Hepatocyte (in vitro differentiated cells): ENCODE data around the gene GDNF. TPM values are rescaled to one million over a fixed set of nuclear protein-coding genes. Genes with fewer than 3 reads are reported as not detected.

Experiments
- DNase-seq: peaks from one replicate; pipeline ENCODE4 v3.0.0-alpha.2; 2016; ENCODE audit warnings: low spot score
- H2AFZ ChIP-seq: fragments of 200-600 bp; sonication (generic); 2 replicates; pipeline ENCODE4 v1.6.0; 2016; ENCODE audit warnings: antibody characterized with exemption, mild to moderate bottlenecking
- H3K27ac ChIP-seq: fragments of 200-600 bp; sonication (generic); 2 replicates; pipeline ENCODE4 v1.5.1; 2016; ENCODE audit warnings: mild to moderate bottlenecking
- H3K27me3 ChIP-seq: fragments of 200-600 bp; sonication (generic); 2 replicates; pipeline ENCODE4 v1.6.1; 2016
- H3K36me3 ChIP-seq: fragments of 200-600 bp; sonication (generic); replicated peaks from 2 replicates; pipeline ENCODE4 v1.5.1; 2016; ENCODE audit warnings: low read depth; ENCODE audit not compliant: insufficient read depth
- H3K4me1 ChIP-seq: fragments of 200-600 bp; sonication (generic); 2 replicates; pipeline ENCODE4 v1.5.1; 2016; ENCODE audit warnings: mild to moderate bottlenecking, moderate library complexity; ENCODE audit not compliant: insufficient read depth
- H3K4me2 ChIP-seq: fragments of 200-600 bp; sonication (generic); 2 replicates; pipeline ENCODE4 v1.6.0; 2016
- H3K4me3 ChIP-seq: fragments of 200-600 bp; sonication (generic); 2 replicates; pipeline ENCODE4 v1.5.1; 2016; ENCODE audit warnings: mild to moderate bottlenecking
- H3K79me2 ChIP-seq: fragments of 200-600 bp; sonication (generic); 2 replicates; pipeline ENCODE4 v1.6.0; 2017; ENCODE audit warnings: mild to moderate bottlenecking
- H3K9me2 ChIP-seq: fragments of 200-600 bp; sonication (generic); replicated peaks from 2 replicates; pipeline ENCODE4 v1.6.0; 2017; ENCODE audit warnings: mild to moderate bottlenecking; ENCODE audit not compliant: insufficient read depth
- H3K9me3 ChIP-seq: fragments of 200-600 bp; sonication (generic); 2 replicates; pipeline ENCODE4 v1.5.1; 2016; ENCODE audit warnings: low read depth, mild to moderate bottlenecking
- H4K20me1 ChIP-seq: fragments of 200-600 bp; sonication (generic); 2 replicates; pipeline ENCODE4 v1.6.0; 2016; ENCODE audit warnings: mild to moderate bottlenecking; ENCODE audit not compliant: insufficient read depth, poor library complexity, severe bottlenecking
- EZH2 ChIP-seq: fragments of 200-600 bp; sonication (generic); IDR thresholded peaks from 2 replicates; pipeline ENCODE4 v1.6.1; 2016; ENCODE audit warnings: antibody characterized with exemption, mild to moderate bottlenecking, borderline replicate concordance
- EZH2phosphoT487 ChIP-seq: fragments of 200-600 bp; sonication (generic); IDR thresholded peaks from one replicate; pipeline ENCODE4 v1.6.1; 2018; ENCODE audit warnings: antibody characterized with exemption, mild to moderate bottlenecking, low read depth, moderate library complexity; ENCODE audit not compliant: unreplicated experiment, severe bottlenecking
- WGBS: methylation state at CpG from one replicate; pipeline ENCODE4 v1.1.6; 2016; ENCODE audit warnings: low lambda C conversion rate; ENCODE audit errors: missing lambda C conversion rate; 5-methylcytosine and 5-hydroxymethylcytosine counted together
- polyA plus RNA-seq: library from polyadenylated mRNA; unstranded; fragments of >200 nt; fragmentation: Nextera tagmentation; extraction: Ambion mirVana; gene quantifications from 2 replicates; pipeline ENCODE4 v1.2.1, GENCODE V29; 2016
- total RNA-seq: library from RNA; depleted of rRNA; stranded (reverse); fragments of >200 nt; gene quantifications from 2 replicates; pipeline ENCODE4 v1.2.3, GENCODE V29; 2014
- TF ChIP-seq, protein P1 (sequence below): fragments of 200-600 bp; sonication (generic); IDR thresholded peaks from 2 replicates; pipeline ENCODE4 v1.5.1; 2016; ENCODE audit warnings: antibody characterized with exemption, mild to moderate bottlenecking; ENCODE audit not compliant: poor library complexity

The GDNF gene
- total and polyA plus RNA-seq, 2 experiments from 2014 or later = 0.19 to 1.1 TPM

DNA sequence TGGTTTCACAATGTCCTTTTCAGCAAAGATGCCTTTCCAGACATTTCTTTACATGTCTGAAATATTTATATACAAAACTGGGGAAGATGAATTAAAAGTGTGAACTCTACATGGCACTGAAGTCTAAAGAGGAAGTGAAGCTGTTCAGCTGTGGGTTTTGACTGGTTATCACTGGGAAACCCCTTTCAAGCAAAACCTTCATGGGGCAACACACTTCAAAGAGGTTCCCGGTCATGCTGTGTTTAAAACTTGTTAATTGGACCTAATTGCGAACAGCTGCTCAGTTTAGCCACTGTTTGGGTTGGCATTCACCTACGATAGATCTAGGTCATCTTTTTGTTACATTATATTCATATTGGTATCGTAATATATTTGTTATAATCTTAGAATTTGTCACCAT is 20.0 kb upstream of the GDNF start:
- H3K9me3 ChIP-seq = no peaks in the 10 kb centered on the region
- TF ChIP-seq, protein P1, sequence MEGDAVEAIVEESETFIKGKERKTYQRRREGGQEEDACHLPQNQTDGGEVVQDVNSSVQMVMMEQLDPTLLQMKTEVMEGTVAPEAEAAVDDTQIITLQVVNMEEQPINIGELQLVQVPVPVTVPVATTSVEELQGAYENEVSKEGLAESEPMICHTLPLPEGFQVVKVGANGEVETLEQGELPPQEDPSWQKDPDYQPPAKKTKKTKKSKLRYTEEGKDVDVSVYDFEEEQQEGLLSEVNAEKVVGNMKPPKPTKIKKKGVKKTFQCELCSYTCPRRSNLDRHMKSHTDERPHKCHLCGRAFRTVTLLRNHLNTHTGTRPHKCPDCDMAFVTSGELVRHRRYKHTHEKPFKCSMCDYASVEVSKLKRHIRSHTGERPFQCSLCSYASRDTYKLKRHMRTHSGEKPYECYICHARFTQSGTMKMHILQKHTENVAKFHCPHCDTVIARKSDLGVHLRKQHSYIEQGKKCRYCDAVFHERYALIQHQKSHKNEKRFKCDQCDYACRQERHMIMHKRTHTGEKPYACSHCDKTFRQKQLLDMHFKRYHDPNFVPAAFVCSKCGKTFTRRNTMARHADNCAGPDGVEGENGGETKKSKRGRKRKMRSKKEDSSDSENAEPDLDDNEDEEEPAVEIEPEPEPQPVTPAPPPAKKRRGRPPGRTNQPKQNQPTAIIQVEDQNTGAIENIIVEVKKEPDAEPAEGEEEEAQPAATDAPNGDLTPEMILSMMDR = no peak
- TF ChIP-seq EZH2phosphoT487 (no peak), EZH2 (no peak)
- no peak overlapping the region for H3K27ac ChIP-seq
- H3K4me3 ChIP-seq = no peak overlapping the region
- H3K27me3 ChIP-seq = no peaks in the 10 kb centered on the region
- WGBS = 81% methylated on average over 4 of the region's 4 CpGs
- no peak overlapping the region for H3K4me2 ChIP-seq
- no peaks in the 10 kb centered on the region for H3K9me2 ChIP-seq
- H3K36me3 ChIP-seq = no peaks in the 10 kb centered on the region
- no peaks in the 10 kb centered on the region for H4K20me1 ChIP-seq
- no peak overlapping the region for H2AFZ ChIP-seq
- DNase-seq = no peak
- H3K79me2 ChIP-seq = no peaks in the 10 kb centered on the region
- H3K4me1 ChIP-seq = no peaks in the 10 kb centered on the region

DNA sequence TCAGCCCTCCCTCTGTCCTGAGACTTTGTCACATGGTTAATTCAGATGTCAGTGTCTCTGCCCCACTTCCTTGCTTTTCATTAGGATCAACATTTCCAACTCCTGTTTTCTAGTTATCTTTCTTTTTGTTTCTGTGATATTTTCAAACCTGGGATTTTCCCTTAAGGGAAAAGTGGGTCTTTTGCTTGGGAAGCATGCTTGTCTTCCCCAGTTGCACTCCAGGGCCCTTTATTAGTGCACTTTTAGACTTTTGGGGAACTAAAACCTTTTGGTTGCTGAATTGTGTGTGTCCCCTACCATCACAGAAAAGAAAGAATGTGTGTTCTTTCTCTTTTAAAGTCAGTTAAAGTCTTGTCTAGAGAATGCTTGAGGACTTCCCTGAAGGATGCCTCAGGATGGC is 18.4 kb upstream of the GDNF start:
- H3K36me3 ChIP-seq = no peaks in the 10 kb centered on the region
- no peak overlapping the region for H3K4me3 ChIP-seq
- H3K79me2 ChIP-seq = no peaks in the 10 kb centered on the region
- TF ChIP-seq, protein P1 = no peak
- no peak for TF ChIP-seq EZH2
- TF ChIP-seq EZH2phosphoT487 = no peak
- no peaks in the 10 kb centered on the region for H3K27me3 ChIP-seq
- no peak overlapping the region for H3K27ac ChIP-seq
- H3K9me3 ChIP-seq = no peaks in the 10 kb centered on the region
- H3K4me2 ChIP-seq = no peak overlapping the region
- no peak for DNase-seq
- no peak overlapping the region for H2AFZ ChIP-seq
- H3K4me1 ChIP-seq = no peaks in the 10 kb centered on the region
- no peaks in the 10 kb centered on the region for H3K9me2 ChIP-seq
- H4K20me1 ChIP-seq = no peaks in the 10 kb centered on the region

DNA sequence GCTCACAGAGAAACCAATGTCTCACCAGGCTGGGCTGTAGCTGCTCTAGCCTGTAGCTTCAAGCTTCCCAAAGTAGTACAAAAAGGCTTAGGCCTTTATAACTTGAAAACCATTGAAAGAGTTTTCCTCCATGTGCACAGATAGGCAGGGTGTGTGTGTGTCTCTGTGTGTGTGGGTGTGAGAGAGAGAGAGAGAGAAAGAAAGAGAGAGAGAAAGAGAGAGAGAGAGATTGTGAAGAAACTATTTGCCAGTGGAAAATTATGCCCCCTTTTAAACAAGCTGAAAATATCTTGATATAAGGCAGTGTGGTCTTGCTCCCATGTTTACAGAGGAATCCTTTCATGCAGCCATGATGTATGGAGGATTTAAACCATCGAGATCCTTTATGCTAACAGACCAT is 17.9 kb upstream of the GDNF start:
- Histone ChIP-seq H3K27me3 (no peaks in the 10 kb centered on the region), H3K4me3 (no peak overlapping the region), H3K79me2 (no peaks in the 10 kb centered on the region), H4K20me1 (no peaks in the 10 kb centered on the region), H2AFZ (no peak overlapping the region), H3K4me2 (no peak overlapping the region), H3K9me3 (no peaks in the 10 kb centered on the region), H3K9me2 (no peaks in the 10 kb centered on the region), H3K36me3 (no peaks in the 10 kb centered on the region), H3K27ac (no peak overlapping the region), H3K4me1 (no peaks in the 10 kb centered on the region)
- WGBS = 84% methylated on average over 1 of the region's 1 CpG
- no peak for DNase-seq
- TF ChIP-seq, protein P1 = no peak
- TF ChIP-seq EZH2 = no peak
- no peak for TF ChIP-seq EZH2phosphoT487

DNA sequence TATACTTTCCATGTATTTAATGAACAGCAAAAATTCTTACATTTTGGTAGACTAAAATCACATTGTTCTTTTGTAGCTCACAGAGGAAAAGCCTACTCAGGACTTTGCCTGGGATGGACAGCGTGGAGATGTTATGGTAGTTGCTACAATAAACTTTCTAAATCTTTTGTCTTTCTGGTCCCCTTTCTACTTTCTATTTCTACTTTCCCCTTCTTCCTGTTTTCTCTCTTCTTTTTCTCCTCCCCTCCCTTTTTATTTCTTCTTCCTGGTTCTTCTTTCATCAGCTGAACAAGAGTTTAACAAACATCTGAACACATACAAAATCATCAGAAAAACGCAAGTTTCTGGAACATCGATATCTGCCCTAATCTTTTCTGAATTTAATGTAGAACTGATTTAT is 15.6 kb upstream of the GDNF start:
- no peaks in the 10 kb centered on the region for H4K20me1 ChIP-seq
- no peak overlapping the region for H3K27ac ChIP-seq
- H3K4me1 ChIP-seq = no peaks in the 10 kb centered on the region
- no peaks in the 10 kb centered on the region for H3K79me2 ChIP-seq
- no peak for DNase-seq
- H3K4me2 ChIP-seq = no peak overlapping the region
- H3K27me3 ChIP-seq = no peaks in the 10 kb centered on the region
- H3K9me2 ChIP-seq = no peaks in the 10 kb centered on the region
- H3K4me3 ChIP-seq = no peak overlapping the region
- no peak for TF ChIP-seq EZH2phosphoT487
- TF ChIP-seq, protein P1 = no peak
- TF ChIP-seq EZH2 = no peak
- no peak overlapping the region for H2AFZ ChIP-seq
- 98% methylated on average over 3 of the region's 3 CpGs for WGBS
- H3K9me3 ChIP-seq = no peaks in the 10 kb centered on the region
- no peaks in the 10 kb centered on the region for H3K36me3 ChIP-seq
